ENCODE results near the gene STT3A. TPM values are rescaled to one million over a fixed set of nuclear protein-coding genes. Genes with fewer than 3 reads are reported as not detected.

Gene STT3A
- total RNA-seq, 1 experiment from 2014 or later: 156 TPM

- ATAC-seq (no peak), DNase-seq (ENCODE audit: low read depth, low spot score) (no peak)
- POLR2A ChIA-PET: interaction anchor here (1.1 to 1.8 kb wide), 3 partner anchors 31 to 55 kb away, joined by 3 to 6 read pairs (median 5); no protein-coding TSS in a partner anchor
- Histone ChIP-seq H3K27ac (ENCODE audit: low read depth, low read length) (peak within 1 kb of the TSS; percentile 85), H3K27me3 (ENCODE audit: insufficient read depth, low read length) (no peaks in the 10 kb centered on the region), H3K4me3 (replicated peaks in 1 of 2; ENCODE audit: low read depth in 1 of 2, low read length in 2 of 2) (peak within 1 kb of the TSS; percentile 56 to 75), H3K9me2 (ENCODE audit: insufficient read depth) (no peaks in the 10 kb centered on the region), H3K9ac (ENCODE audit: low read length) (peak within 1 kb of the TSS; percentile 85), H3K36me3 (ENCODE audit: control insufficient read depth in 1 of 2, insufficient read depth in 2 of 2, low read length in 2 of 2) (peaks cover 10 to 16% of the 10 kb centered on the region in 2 experiments), H3K4me2 (ENCODE audit: low read length) (peak within 1 kb of the TSS; percentile 86), H3K9me3 (ENCODE audit: control insufficient read depth in 1 of 2, insufficient read depth in 1 of 2, low read depth in 1 of 2, low read length in 2 of 2) (no peaks in the 10 kb centered on the region), H3K79me2 (ENCODE audit: insufficient read depth, low read length) (peaks cover 29% of the 10 kb centered on the region), H2AFZ (ENCODE audit: low read depth, low read length, poor library complexity, severe bottlenecking) (peak within 1 kb of the TSS; percentile 23), H4K20me1 (ENCODE audit: insufficient read depth) (no peaks in the 10 kb centered on the region), H3K4me1 (ENCODE audit: control insufficient read depth in 1 of 2, insufficient read depth in 2 of 2, low read length in 2 of 2) (peaks cover 4 to 17% of the 10 kb centered on the region in 2 experiments; a peak in 3 of 4 replicates)
- TF ChIP-seq JUND (IDR thresholded peaks at IDR 0.05) (no peak), ATF3 (IDR thresholded peaks at IDR 0.05) (no peak), EGR1 (IDR thresholded peaks at IDR 0.05; ENCODE audit: low read depth) (no peak), ELF1 (IDR thresholded peaks at IDR 0.05; ENCODE audit: borderline replicate concordance, low read depth) (no peak), CBX3 (IDR thresholded peaks at IDR 0.05; ENCODE audit: low read depth) (no peak), CEBPB (IDR thresholded peaks at IDR 0.05; ENCODE audit: low read depth) (no peak)
- CTCF ChIA-PET: no interaction called here
- intact Hi-C loops (cut with micrococcal nuclease): loop anchor here (2.0 kb wide), 1 partner anchor 32 kb away; the partner anchor contains the start of gene STT3A
- no TSS peak for BruUV-seq (replicated peaks)
- RAD21 ChIA-PET (ENCODE audit: low non-redundant PET in 1 of 2, low total read pairs in 2 of 2, uncharacterized antibody in 2 of 2, unreplicated experiment in 2 of 2): no interaction called here
These were observed 32.1 kb downstream of the STT3A start, which contains the start of gene CHEK1 for GRCh38 chr11:125624756-125625213. Gene CHEK1 (plus strand): TSS chr11:125625163. CDS start chr11:125626769, 1,606 bp downstream.

- no peak; the same call in 1 of the 2 replicates for ATAC-seq
- no peak for DNase-seq (ENCODE audit: low read depth, low spot score)
- ChIA-PET CTCF (no interaction called here), POLR2A (interaction anchor here (1.1 to 1.8 kb wide), 3 partner anchors 31 to 54 kb away, joined by 3 to 6 read pairs (median 5); no protein-coding TSS in a partner anchor), RAD21 (ENCODE audit: low non-redundant PET in 1 of 2, low total read pairs in 2 of 2, uncharacterized antibody in 2 of 2, unreplicated experiment in 2 of 2) (no interaction called here)
- Histone ChIP-seq H3K27me3 (ENCODE audit: insufficient read depth, low read length) (no peaks in the 10 kb centered on the region), H3K9ac (ENCODE audit: low read length) (peak overlapping the region; percentile 85), H2AFZ (ENCODE audit: low read depth, low read length, poor library complexity, severe bottlenecking) (peak overlapping the region; percentile 23), H3K27ac (ENCODE audit: low read depth, low read length) (peak overlapping the region; percentile 85), H3K4me1 (ENCODE audit: control insufficient read depth in 1 of 2, insufficient read depth in 2 of 2, low read length in 2 of 2) (peaks cover 4 to 17% of the 10 kb centered on the region in 2 experiments; a peak in 3 of 4 replicates), H4K20me1 (ENCODE audit: insufficient read depth) (no peaks in the 10 kb centered on the region), H3K9me2 (ENCODE audit: insufficient read depth) (no peaks in the 10 kb centered on the region), H3K79me2 (ENCODE audit: insufficient read depth, low read length) (peaks cover 29% of the 10 kb centered on the region), H3K36me3 (ENCODE audit: control insufficient read depth in 1 of 2, insufficient read depth in 2 of 2, low read length in 2 of 2) (peaks cover 5 to 14% of the 10 kb centered on the region in 2 experiments; a peak in 3 of 4 replicates), H3K9me3 (ENCODE audit: control insufficient read depth in 1 of 2, insufficient read depth in 1 of 2, low read depth in 1 of 2, low read length in 2 of 2) (no peaks in the 10 kb centered on the region), H3K4me3 (replicated peaks in 1 of 2; ENCODE audit: low read depth in 1 of 2, low read length in 2 of 2) (peak overlapping the region; percentile 56 to 75), H3K4me2 (ENCODE audit: low read length) (peak overlapping the region; percentile 86)
- BruUV-seq (replicated peaks): TSS peak; percentile 96
- intact Hi-C loops (cut with micrococcal nuclease): loop anchor here (2.0 kb wide), 1 partner anchor 32 kb away; the partner anchor contains the start of gene STT3A
- TF ChIP-seq YY1 (IDR thresholded peaks at IDR 0.05; ENCODE audit: extremely low read depth, insufficient replicate concordance, low read depth, low read length) (no peak), CEBPB (IDR thresholded peaks at IDR 0.05; ENCODE audit: low read depth) (no peak), POLR2AphosphoS5 (IDR thresholded peaks at IDR 0.05; ENCODE audit: low read depth, low read length) (no peak), ELF1 (IDR thresholded peaks at IDR 0.05; ENCODE audit: borderline replicate concordance, low read depth) (no peak), RAD21 (IDR thresholded peaks at IDR 0.05; ENCODE audit: low read depth) (no peak), SRF (IDR thresholded peaks at IDR 0.05; ENCODE audit: low read depth) (no peak), EZH2 (IDR thresholded peaks at IDR 0.05) (no peak), ZBTB33 (IDR thresholded peaks at IDR 0.05; ENCODE audit: extremely low read depth, insufficient replicate concordance, low read length) (no peak), ATF3 (IDR thresholded peaks at IDR 0.05) (no peak), REST (IDR thresholded peaks at IDR 0.05; ENCODE audit: low read depth) (no peak)
These were observed 32.6 kb downstream of the STT3A start for GRCh38 chr11:125625225-125625629.
